Sciatic nerve (tissue), 2 donors: ENCODE results near the gene ADGRD2. TPM values are rescaled to one million over a fixed set of nuclear protein-coding genes. Genes with fewer than 3 reads are reported as not detected.

ENCODE experiments used
- ATAC-seq: fragments of 200-7000 bp; cut with Tn5 transposase; one replicate; pipeline ENCODE4 v1.9.1; 2020; ENCODE audit warnings: mild to moderate bottlenecking, moderate library complexity
- DNase-seq: peaks from one replicate; pipeline ENCODE4 v3.0.0-alpha.2; 2020; ENCODE audit warnings: low spot score
- intact Hi-C: fragments of 100-400 bp; cut with DNase I; formaldehyde crosslinking; loops from one replicate; pipeline ENCODE4 v1.14.2; 2022
- total RNA-seq: library from RNA; stranded (reverse); fragmentation: NEBNext Ultra II Directional; extraction: Animal tissue kit (Norgen Biotek cat#: 25700); gene quantifications from one replicate; pipeline ENCODE4 v1.2.1, GENCODE V29; 2021
- donor health status: DM: no; HTN: no; CAD: no.
- donor health status: DM: no; HTN: no; CAD: no.

Gene ADGRD2
- total RNA-seq, 1 donor from 2014 or later: not detected

- no peak for ATAC-seq
- intact Hi-C loops: no loop called here
- no peak for DNase-seq
These were observed 25.1 kb downstream of the ADGRD2 start for GRCh38 chr9:124475158-124475867.

- intact Hi-C loops: no loop called here
- no peak for ATAC-seq
- no peak for DNase-seq
These were observed 25.8 kb downstream of the ADGRD2 start for GRCh38 chr9:124475868-124476690.

- DNase-seq (no peak), ATAC-seq (no peak)
- intact Hi-C loops: no loop called here
These were observed 27.0 kb downstream of the ADGRD2 start for GRCh38 chr9:124477211-124477647.

- intact Hi-C loops: no loop called here
- DNase-seq: no peak
- no peak for ATAC-seq
These were observed 27.5 kb downstream of the ADGRD2 start for GRCh38 chr9:124477648-124478285.

GRCh38 chr9:124478354-124478753 is 28.1 kb downstream of the ADGRD2 start:
- DNase-seq (no peak), ATAC-seq (no peak)
- intact Hi-C loops: no loop called here

GRCh38 chr9:124479371-124479770 is 29.1 kb downstream of the ADGRD2 start:
- intact Hi-C loops: no loop called here

GRCh38 chr9:124479947-124480620 is 29.8 kb downstream of the ADGRD2 start:
- ATAC-seq: no peak

More at GRCh38 chr9:124479371-124479770, 29.1 kb downstream of the ADGRD2 start:
- no peak for DNase-seq
- no peak for ATAC-seq

GRCh38 chr9:124480621-124480981 is 30.4 kb downstream of the ADGRD2 start:
- no peak for ATAC-seq
- no peak for DNase-seq
- intact Hi-C loops: no loop called here

More at GRCh38 chr9:124479947-124480620, 29.8 kb downstream of the ADGRD2 start:
- intact Hi-C loops: no loop called here
- DNase-seq: no peak

GRCh38 chr9:124481115-124481514 is 30.9 kb downstream of the ADGRD2 start:
- intact Hi-C loops: no loop called here
- ATAC-seq (no peak), DNase-seq (no peak)

GRCh38 chr9:124482431-124483031 is 32.3 kb downstream of the ADGRD2 start:
- ATAC-seq (no peak), DNase-seq (no peak)
- intact Hi-C loops: no loop called here

- ATAC-seq: no peak
- intact Hi-C loops: no loop called here
These were observed 33.2 kb downstream of the ADGRD2 start for GRCh38 chr9:124483481-124483880.

GRCh38 chr9:124485201-124485600 is 35.0 kb downstream of the ADGRD2 start:
- DNase-seq: no peak
- intact Hi-C loops: no loop called here
- no peak for ATAC-seq

More at GRCh38 chr9:124483481-124483880, 33.2 kb downstream of the ADGRD2 start:
- DNase-seq: no peak

GRCh38 chr9:124485936-124486335 is 35.7 kb downstream of the ADGRD2 start:
- intact Hi-C loops: no loop called here
- DNase-seq: no peak
- no peak for ATAC-seq

GRCh38 chr9:124486778-124487259 is 36.6 kb downstream of the ADGRD2 start:
- intact Hi-C loops: no loop called here
- ATAC-seq: no peak
- DNase-seq: no peak

- ATAC-seq: no peak
- DNase-seq: no peak
- intact Hi-C loops: no loop called here
These were observed 37.3 kb downstream of the ADGRD2 start for GRCh38 chr9:124487260-124488182.

- ATAC-seq (no peak), DNase-seq (no peak)
- intact Hi-C loops: no loop called here
These were observed 38.5 kb downstream of the ADGRD2 start for GRCh38 chr9:124488641-124489210.

- intact Hi-C loops: no loop called here
- ATAC-seq (no peak), DNase-seq (no peak)
These were observed 39.0 kb downstream of the ADGRD2 start for GRCh38 chr9:124489222-124489621.
